GM10248 (cell line): ENCODE data around the gene CC2D2B.
A peak's percentile ranks its signal among the peaks of the same experiment; 100 is the strongest.
"Not testable (repeated sequence)": the region's sequence is repeated elsewhere in the genome, so short reads cannot be mapped to it uniquely, and the experiment has no call there.

Source experiments
- CTCF ChIA-PET: fragments of 300-600 bp; sonication (Branson Sonifier 250); formaldehyde crosslinking; extraction: SDS; loops from one replicate; lab custom pipeline; 2021; ENCODE audit warnings: antibody characterized with exemption; lab: Yijun Ruan, JAX
- POLR2A ChIA-PET: fragments of 350-650 bp; sonication (Branson Sonifier 250); formaldehyde crosslinking; extraction: SDS; loops from one replicate; lab custom pipeline; 2020; ENCODE audit warnings: antibody characterized with exemption; lab: Yijun Ruan, JAX
- DNase-seq: peaks from one replicate; pipeline ENCODE4 v3.0.0; 2012; ENCODE audit errors: extremely low spot score
- CTCF ChIP-seq: IDR thresholded peaks from 2 replicates; pipeline ENCODE4 v1.5.1; 2012; ENCODE audit warnings: mild to moderate bottlenecking, low read depth; ENCODE audit errors: extremely low read depth, missing control alignments, control extremely low read depth

The CC2D2B gene

GRCh38 chr10:95877881-95878280 is 29.9 kb upstream of the CC2D2B start:
- POLR2A ChIA-PET: no interaction called here

GRCh38 chr10:95880704-95881103 is 27.1 kb upstream of the CC2D2B start:
- ChIA-PET CTCF (interaction anchor here (1.2 to 1.5 kb wide), 2 partner anchors 9 to 21 kb away, joined by 3 read pairs; no protein-coding TSS in a partner anchor), POLR2A (no interaction called here)
- no peak for TF ChIP-seq CTCF
- peak; percentile 48 for DNase-seq

More at GRCh38 chr10:95877881-95878280, 29.9 kb upstream of the CC2D2B start:
- CTCF ChIA-PET: interaction anchor here (1.2 to 2.4 kb wide), 4 partner anchors 13 to 184 kb away, joined by 3 to 9 read pairs (median 4); partner anchors contain the start of gene TCTN3
- DNase-seq: no peak
- TF ChIP-seq CTCF: no peak

GRCh38 chr10:95881316-95881715 is 26.5 kb upstream of the CC2D2B start:
- DNase-seq: no peak
- CTCF ChIA-PET: interaction anchor here (1.0 to 1.5 kb wide), 3 partner anchors 10 to 21 kb away, joined by 3 read pairs; no protein-coding TSS in a partner anchor
- TF ChIP-seq CTCF: no peak
- POLR2A ChIA-PET: no interaction called here

- CTCF ChIA-PET: interaction anchor here (3.4 kb wide), 1 partner anchor 196 kb away, joined by 11 read pairs; the partner anchor contains the start of gene TCTN3
- no peak for DNase-seq
- no peak for TF ChIP-seq CTCF
- POLR2A ChIA-PET: no interaction called here
Observed at GRCh38 chr10:95889830-95890229, 17.9 kb upstream of the CC2D2B start.

- POLR2A ChIA-PET: interaction anchor here (0.7 kb wide), 1 partner anchor 11 kb away, joined by 3 read pairs; no protein-coding TSS in a partner anchor
- no peak for TF ChIP-seq CTCF
Observed at GRCh38 chr10:95896071-95896850, 11.5 kb upstream of the CC2D2B start.

GRCh38 chr10:95905897-95906580 is 1.7 kb upstream of the CC2D2B start:
- POLR2A ChIA-PET: interaction anchor here (0.6 kb wide), 1 partner anchor 47 kb away, joined by 3 read pairs; no protein-coding TSS in a partner anchor
- not testable (repeated sequence) for DNase-seq
- CTCF ChIA-PET: interaction anchor here (1.4 to 1.5 kb wide), 2 partner anchors 211 to 212 kb away, joined by 4 to 5 read pairs; partner anchors contain the start of gene TCTN3

More at GRCh38 chr10:95896071-95896850, 11.5 kb upstream of the CC2D2B start:
- DNase-seq: no peak
- CTCF ChIA-PET: interaction anchor here (1.8 kb wide), 1 partner anchor 202 kb away, joined by 6 read pairs; the partner anchor contains the start of gene TCTN3
